GM12891 (cell line): ENCODE data around the gene DDO.

Source experiments
- DNase-seq: peaks from one replicate; pipeline ENCODE4 v3.0.0; 2011; ENCODE audit warnings: low spot score; ENCODE audit not compliant: insufficient read length
- FAIRE-seq: peaks from 2 replicates; lab custom pipeline; 2011; peaks lifted over from hg19 to GRCh38; lab: Jason Lieb, UNC
- PAX5 ChIP-seq: IDR thresholded peaks from 2 replicates; pipeline ENCODE4 v1.6.1; 2011; ENCODE audit warnings: low read length, moderate library complexity, mild to moderate bottlenecking; ENCODE audit not compliant: insufficient read depth, severe bottlenecking
- POLR2A ChIP-seq: IDR thresholded peaks from 2 replicates; pipeline ENCODE4 v1.6.1; 2011; ENCODE audit warnings: low read depth, low read length, control low read depth
- POLR2AphosphoS5 ChIP-seq: IDR thresholded peaks from 2 replicates; pipeline ENCODE4 v1.6.1; 2011; ENCODE audit warnings: low read depth, low read length, control low read depth
- POU2F2 ChIP-seq: IDR thresholded peaks from 2 replicates; pipeline ENCODE4 v1.6.1; 2011; ENCODE audit warnings: low read depth, mild to moderate bottlenecking, control low read depth, low read length, moderate library complexity
- SPI1 ChIP-seq: IDR thresholded peaks from 2 replicates; pipeline ENCODE4 v1.6.1; 2011; ENCODE audit warnings: low read depth, low read length, control low read depth
- TAF1 ChIP-seq: IDR thresholded peaks from 2 replicates; pipeline ENCODE4 v1.6.1; 2011; ENCODE audit warnings: low read depth, low read length, control low read depth

DDO gene

GRCh38 chr6:110425816-110426215 lies 10.4 kb upstream of the DDO start:
- DNase-seq (no peak), FAIRE-seq (no peak)
- TF ChIP-seq POLR2A (no peak), POLR2AphosphoS5 (no peak), TAF1 (no peak), PAX5 (no peak), POU2F2 (no peak), SPI1 (no peak)

DNA sequence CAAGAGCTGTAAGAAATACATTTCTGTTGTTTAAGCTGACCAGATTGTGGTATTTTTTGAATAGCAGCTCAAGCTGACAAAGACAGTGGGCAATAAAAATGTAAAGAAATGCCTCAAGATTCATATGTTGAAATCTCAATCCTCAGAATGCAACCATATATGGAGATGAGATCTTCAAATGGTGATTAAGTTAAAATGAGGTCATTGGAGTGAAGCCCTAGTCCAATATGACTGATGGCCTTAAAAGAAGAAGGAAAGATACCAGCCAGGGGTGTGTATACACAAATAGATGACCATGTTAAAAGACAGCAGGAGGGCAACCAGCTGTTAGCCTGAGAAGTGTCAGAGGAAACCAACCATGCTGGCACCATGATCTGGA lies 7.1 kb upstream of the DDO start:
- DNase-seq (no peak), FAIRE-seq (no peak)
- TF ChIP-seq POU2F2 (no peak), PAX5 (no peak), POLR2A (no peak), TAF1 (no peak), SPI1 (no peak), POLR2AphosphoS5 (no peak)

DNA sequence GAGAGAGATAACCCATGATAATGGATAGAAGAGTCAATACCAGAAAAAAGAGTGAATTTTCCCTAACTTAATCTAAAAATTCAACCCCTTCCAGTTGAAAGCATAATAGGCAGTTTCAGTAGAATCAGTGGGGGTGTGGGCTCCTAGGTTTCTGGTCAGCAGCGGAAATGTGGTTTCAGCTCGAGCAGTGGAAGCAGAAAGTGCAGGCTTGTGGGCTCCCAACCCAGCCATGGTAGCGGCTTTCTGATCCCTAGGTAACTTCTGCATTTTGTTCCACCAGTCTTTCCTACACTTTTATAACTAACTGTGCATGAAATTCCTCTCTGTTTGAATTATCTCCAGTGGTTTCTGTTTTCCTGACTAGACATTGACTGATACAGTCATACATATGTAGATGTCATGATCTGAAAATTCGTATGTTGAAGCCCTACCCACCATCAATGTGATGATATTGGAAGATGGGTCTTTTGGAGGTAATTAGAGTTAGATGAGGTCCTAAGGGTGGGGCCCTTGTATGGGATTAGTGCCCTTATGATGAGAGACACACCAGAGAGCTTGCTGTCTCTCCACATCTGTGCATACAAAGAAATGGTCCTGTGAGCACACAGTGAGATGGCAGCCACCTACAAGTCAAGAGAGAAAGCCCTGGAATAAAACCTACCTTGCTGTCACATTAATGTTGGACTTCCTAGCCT lies 6.5 kb upstream of the DDO start:
- TF ChIP-seq POLR2AphosphoS5 (no peak), TAF1 (no peak), PAX5 (no peak), SPI1 (no peak)
- DNase-seq: no peak
- FAIRE-seq: no peak

- no peak for DNase-seq
- FAIRE-seq: no peak
- no peak for TF ChIP-seq PAX5
These were observed 3.8 kb upstream of the DDO start for GRCh38 chr6:110419028-110419739.

GRCh38 chr6:110418594-110418993 lies 3.2 kb upstream of the DDO start:
- no peak for TF ChIP-seq POU2F2
- no peak for TF ChIP-seq PAX5
- TF ChIP-seq SPI1: no peak
- TF ChIP-seq TAF1: no peak
- DNase-seq (no peak), FAIRE-seq (no peak)

DNA sequence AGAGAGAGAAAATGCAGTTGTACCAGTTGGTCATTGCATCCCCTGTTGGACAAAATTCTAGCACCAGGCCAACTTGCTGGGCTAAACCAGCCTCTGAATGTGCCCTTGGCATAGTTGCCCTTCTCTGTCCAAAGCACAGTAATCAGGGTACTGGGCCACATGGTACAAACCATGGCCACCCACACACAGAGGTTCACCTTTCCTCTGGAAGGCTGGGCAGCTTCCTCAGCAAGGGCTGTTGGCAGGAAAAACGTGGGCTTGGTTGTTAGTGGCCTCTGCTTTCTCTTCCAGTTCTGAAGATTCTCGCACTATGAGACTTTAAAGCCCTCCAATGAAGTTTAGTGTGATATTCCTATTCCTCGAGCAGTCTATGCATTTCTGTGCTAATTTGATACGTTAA lies 706 bp downstream of the DDO start:
- DNase-seq: no peak
- TF ChIP-seq PAX5 (no peak), SPI1 (no peak), POLR2AphosphoS5 (no peak), TAF1 (no peak), POU2F2 (no peak), POLR2A (no peak)

GRCh38 chr6:110412360-110412759 lies 3.0 kb downstream of the DDO start:
- FAIRE-seq (no peak), DNase-seq (no peak)
- TF ChIP-seq TAF1 (no peak), POLR2AphosphoS5 (no peak), SPI1 (no peak), PAX5 (no peak), POU2F2 (no peak), POLR2A (no peak)

More for the DNA sequence above, 706 bp downstream of the DDO start:
- FAIRE-seq: no peak

DNA sequence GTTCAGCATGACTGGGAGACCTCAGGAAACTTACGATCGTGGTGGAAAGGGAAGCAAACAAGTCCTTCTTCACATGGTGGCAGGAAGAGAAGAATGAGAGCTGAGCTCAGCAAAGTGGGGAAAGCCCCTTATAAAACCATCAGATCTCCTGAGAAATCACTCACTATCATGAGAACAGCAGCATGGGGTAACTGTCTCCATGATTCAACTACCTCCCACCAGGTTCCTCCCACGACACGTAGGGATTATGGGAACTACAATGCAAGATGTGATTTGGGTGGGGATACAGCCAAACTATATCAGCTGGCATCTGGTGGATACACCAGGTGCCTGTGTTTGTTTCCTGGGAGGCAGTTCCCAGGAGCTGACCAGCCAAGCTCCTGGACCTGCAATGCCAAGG lies 4.9 kb downstream of the DDO start:
- DNase-seq (no peak), FAIRE-seq (no peak)
- TF ChIP-seq TAF1 (no peak), POU2F2 (no peak), PAX5 (no peak), POLR2A (no peak), POLR2AphosphoS5 (no peak), SPI1 (no peak)

GRCh38 chr6:110409794-110410193 lies 5.6 kb downstream of the DDO start:
- no peak for TF ChIP-seq SPI1
- TF ChIP-seq POLR2AphosphoS5: no peak
- no peak for TF ChIP-seq TAF1
- TF ChIP-seq PAX5: no peak
- TF ChIP-seq POU2F2: no peak
- no peak for TF ChIP-seq POLR2A
- FAIRE-seq (no peak), DNase-seq (no peak)

- no peak for FAIRE-seq
- DNase-seq: no peak
- TF ChIP-seq PAX5 (no peak), TAF1 (no peak), SPI1 (no peak), POLR2A (no peak)
These were observed 6.5 kb downstream of the DDO start for GRCh38 chr6:110408901-110409300.
